GM12872 (cell line): ENCODE measurements around the gene SLC26A5.

Experiments used
- TF ChIP-seq, protein P1 (sequence below): IDR thresholded peaks from 3 replicates; pipeline ENCODE4 v1.5.1; 2011; ENCODE audit warnings: low read depth, mild to moderate bottlenecking, low read length, moderate library complexity; ENCODE audit not compliant: insufficient read depth

SLC26A5 gene

DNA sequence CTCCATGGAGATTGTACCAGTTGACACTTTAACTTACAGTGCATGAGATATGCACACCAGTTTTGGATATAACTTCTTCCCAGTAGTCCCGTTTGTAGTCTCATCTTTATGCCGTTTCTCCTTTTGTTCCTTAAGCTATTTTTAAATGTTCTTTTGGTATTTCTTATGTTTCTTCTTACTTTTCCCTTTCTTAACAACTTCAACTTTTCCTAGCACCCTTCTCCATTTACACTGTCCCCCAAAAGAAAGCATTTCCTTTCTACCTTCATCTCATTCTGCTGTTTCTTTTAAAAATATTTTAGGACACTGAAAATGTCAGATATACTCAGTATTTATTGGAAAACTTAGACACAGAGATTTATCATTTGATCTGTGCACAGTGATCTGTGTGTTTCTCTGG, 97.0 kb downstream of the SLC26A5 start:
- TF ChIP-seq, protein P1, sequence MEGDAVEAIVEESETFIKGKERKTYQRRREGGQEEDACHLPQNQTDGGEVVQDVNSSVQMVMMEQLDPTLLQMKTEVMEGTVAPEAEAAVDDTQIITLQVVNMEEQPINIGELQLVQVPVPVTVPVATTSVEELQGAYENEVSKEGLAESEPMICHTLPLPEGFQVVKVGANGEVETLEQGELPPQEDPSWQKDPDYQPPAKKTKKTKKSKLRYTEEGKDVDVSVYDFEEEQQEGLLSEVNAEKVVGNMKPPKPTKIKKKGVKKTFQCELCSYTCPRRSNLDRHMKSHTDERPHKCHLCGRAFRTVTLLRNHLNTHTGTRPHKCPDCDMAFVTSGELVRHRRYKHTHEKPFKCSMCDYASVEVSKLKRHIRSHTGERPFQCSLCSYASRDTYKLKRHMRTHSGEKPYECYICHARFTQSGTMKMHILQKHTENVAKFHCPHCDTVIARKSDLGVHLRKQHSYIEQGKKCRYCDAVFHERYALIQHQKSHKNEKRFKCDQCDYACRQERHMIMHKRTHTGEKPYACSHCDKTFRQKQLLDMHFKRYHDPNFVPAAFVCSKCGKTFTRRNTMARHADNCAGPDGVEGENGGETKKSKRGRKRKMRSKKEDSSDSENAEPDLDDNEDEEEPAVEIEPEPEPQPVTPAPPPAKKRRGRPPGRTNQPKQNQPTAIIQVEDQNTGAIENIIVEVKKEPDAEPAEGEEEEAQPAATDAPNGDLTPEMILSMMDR = no peak

DNA sequence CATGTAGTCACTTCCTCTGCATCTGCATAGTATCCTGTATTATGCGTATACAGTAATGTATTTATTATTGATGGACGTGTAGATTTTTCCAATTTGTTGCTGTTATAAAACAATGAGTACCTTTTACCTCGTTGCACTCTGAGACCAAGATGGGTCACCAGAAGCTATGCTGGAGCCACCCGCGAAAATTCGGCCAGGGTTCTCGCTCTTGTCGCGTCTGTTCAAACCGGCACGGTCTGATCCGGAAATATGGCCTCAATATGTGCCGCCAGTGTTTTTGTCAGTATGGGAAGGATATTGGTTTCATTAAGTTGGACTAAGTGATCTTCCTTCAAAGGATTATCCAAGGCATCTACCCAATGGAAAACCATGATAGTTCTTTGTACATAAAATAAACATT, 97.6 kb downstream of the SLC26A5 start:
- TF ChIP-seq, protein P1 = no peak

DNA sequence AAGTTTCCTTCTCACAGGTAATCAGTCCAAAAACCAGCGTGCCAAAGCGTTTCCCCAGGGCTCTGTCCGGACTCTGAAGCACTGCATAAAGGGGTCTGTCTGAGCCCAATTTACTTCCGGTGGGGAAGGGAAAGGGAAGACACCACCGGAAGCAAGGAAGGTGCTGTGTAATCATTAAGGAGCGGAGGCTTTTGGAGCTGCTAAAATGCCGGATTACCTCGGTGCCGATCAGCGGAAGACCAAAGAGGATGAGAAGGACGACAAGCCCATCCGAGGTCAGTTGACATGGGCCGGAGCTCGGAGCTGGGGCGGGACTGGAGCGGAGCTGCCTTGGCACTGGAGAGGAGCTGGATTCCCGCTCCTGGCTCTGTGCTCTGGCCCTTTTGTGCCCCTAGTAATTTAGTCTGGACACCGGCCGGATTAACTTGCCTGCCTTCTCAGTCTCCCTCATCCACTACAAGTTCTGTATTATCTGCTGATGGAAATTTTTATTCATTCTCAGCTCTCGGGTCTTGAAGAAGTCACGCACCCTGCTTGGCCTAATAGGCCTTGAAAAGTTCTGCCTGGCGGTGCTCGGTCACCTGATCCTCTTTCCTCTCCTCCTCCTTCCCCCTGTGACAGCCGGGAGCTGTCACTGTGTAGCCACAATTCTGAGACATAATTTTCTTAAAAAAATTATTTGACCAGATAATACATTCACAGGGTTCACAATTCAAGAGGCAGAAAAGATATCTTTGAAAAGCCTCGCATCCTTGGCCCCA, 98.3 kb downstream of the SLC26A5 start, which contains the start of gene PSMC2:
Gene PSMC2 (plus strand): TSS at position 137 of the 761 bp plus-strand sequence. CDS start 69 bp downstream, at position 206.
- TF ChIP-seq, protein P1 = no peak

DNA sequence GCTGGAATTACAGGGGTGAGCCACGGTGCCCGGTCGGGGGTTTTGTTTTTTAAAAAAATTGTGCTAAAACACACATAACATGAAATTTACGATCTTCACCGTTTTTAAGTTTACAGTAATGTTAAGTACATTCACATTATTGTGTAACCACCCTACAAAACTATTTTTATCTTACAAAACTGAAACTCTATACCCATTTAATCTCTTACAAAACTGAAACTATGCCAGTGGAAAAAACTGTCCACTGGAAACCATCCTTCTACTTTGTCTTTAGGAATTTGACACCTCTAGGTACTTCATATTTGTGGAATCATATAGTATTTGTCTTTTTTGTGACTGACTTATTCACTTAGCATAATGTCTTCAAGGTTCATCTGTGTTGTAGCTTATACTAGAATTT, 99.6 kb downstream of the SLC26A5 start:
- TF ChIP-seq, protein P1 = no peak

DNA sequence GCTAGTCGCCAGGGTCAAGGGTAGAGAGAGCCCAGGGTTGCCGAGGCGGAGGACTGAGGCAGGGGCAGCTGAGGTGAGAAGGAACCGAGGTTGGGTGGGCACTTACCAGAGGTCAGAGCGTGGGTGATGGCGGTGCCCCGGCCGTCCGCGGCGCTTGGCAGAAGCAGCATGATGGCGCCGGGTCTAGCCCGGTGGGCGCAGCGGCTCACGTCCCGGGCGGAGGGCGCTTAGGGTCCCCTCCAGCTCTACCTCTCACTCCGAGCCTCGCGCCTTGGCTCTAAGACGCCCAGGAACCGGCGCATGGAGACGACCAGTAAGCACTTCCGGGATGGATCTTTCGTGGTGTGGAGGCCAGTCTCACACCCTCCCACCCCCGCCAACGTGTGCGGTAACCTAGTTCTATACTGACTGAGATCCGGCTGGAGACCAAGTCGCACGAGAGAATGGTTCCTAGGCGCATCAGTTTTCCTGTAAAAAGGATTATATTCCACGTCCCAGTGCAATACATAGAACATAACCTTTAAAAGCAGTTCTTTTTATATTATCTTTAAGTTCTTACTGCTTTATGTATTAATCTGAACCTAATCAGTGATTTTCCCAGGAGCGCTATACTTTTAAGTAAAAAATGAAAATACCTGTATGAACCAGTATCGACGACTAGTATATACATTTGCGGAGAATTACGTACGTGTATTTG, 101.4 kb downstream of the SLC26A5 start, which contains the start of gene DNAJC2:
Gene DNAJC2 (minus strand): TSS at position 315 of the 697 bp plus-strand sequence. CDS start 145 bp downstream, at position 170.
- TF ChIP-seq, protein P1 = no peak

DNA sequence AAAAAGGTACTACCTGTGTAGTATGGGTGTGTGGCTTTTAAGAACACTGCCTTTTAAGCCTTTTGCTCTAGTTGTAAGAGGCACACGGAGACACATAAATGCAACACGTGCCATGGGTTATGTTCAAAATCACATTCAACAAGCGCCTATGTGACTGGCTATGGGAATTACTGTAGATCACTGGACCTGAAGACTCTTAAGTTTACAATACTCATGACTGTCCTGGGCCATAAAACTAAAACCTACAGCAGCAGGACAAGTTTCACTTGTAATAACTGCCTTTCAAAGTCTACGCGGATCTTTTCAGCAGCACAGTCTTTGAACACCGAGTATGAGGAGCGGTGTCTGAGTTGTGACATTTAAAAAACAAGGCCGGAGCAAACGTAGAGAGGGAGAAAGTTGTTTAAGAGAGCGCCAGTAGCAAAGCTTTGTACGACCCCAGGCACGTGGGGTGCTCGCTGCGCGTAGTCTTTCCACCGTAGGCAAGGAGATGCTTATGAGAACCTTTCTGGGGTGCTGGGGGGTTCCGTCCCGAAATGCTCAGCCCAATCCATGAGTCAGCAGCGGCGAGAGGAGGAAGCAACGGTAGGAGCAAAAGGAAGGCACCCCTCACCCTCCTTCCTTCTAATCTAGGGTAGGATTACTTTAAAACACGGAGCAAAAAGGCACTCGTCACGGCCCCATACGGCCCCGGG, 102.1 kb downstream of the SLC26A5 start:
- TF ChIP-seq, protein P1 = no peak

DNA sequence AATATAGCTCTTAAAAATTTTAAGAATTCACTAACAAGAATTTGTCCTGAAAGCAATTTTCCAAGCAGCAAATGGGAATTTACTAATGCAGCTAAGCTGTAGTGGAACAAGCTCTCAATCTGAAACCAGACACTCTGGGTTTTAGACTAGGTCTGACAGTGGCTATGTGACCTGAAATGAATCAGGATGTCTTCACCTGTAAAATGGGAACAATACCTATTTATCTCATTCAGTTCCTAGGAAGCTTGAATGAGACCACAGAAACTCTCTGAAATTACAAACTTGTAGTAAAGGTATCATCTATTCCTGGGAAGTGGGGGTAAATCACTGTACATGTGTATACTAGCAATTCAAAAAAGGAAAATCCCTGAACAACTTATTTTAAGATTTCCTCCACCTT, 102.7 kb downstream of the SLC26A5 start:
- TF ChIP-seq, protein P1 = no peak
